Trophoblast cell (in vitro differentiated cells and primary cell): ENCODE results near the gene HPCAL4.

Experiments used
- DNase-seq, 2 donors: peaks; one replicate each; pipeline ENCODE4 v3.0.0-alpha.2; 2016
- H2AFZ ChIP-seq: 2 replicates; pipeline ENCODE4 v1.6.1; 2013; ENCODE audit warnings: low read length, moderate library complexity, mild to moderate bottlenecking; ENCODE audit not compliant: insufficient read depth, poor library complexity
- H2AK5ac ChIP-seq: 2 replicates; pipeline ENCODE4 v1.6.1; 2013; ENCODE audit warnings: mild to moderate bottlenecking, low read length
- H2BK120ac ChIP-seq: 2 replicates; pipeline ENCODE4 v1.6.1; 2013; ENCODE audit warnings: low read length, mild to moderate bottlenecking, moderate library complexity; ENCODE audit not compliant: insufficient read depth, poor library complexity
- H2BK12ac ChIP-seq: 2 replicates; pipeline ENCODE4 v1.6.1; 2013; ENCODE audit warnings: mild to moderate bottlenecking, low read length, moderate library complexity
- H2BK5ac ChIP-seq: 2 replicates; pipeline ENCODE4 v1.6.1; 2013; ENCODE audit warnings: low read length, low read depth, moderate library complexity, mild to moderate bottlenecking; ENCODE audit not compliant: poor library complexity
- H3K14ac ChIP-seq: 2 replicates; pipeline ENCODE4 v1.6.1; 2013; ENCODE audit warnings: mild to moderate bottlenecking, low read length
- H3K18ac ChIP-seq: 2 replicates; pipeline ENCODE4 v1.6.1; 2013; ENCODE audit warnings: mild to moderate bottlenecking, low read length
- H3K23ac ChIP-seq: 2 replicates; pipeline ENCODE4 v1.6.1; 2013; ENCODE audit warnings: low read length
- H3K27ac ChIP-seq: 2 replicates; pipeline ENCODE4 v1.5.1; 2013; ENCODE audit warnings: low read depth, mild to moderate bottlenecking, inconsistent platforms, low read length, moderate library complexity
- H3K27me3 ChIP-seq: 2 replicates; pipeline ENCODE4 v1.6.1; 2013; ENCODE audit warnings: inconsistent platforms, mild to moderate bottlenecking, low read length, moderate library complexity; ENCODE audit not compliant: insufficient read depth
- H3K36me3 ChIP-seq, 2 experiments: 1 replicate in 1 of 2; 2 replicates in 1 of 2; pipeline ENCODE4 v1.6.1; 2013; ENCODE audit warnings: low read length in 2 of 2, mild to moderate bottlenecking in 2 of 2, moderate library complexity in 1 of 2; ENCODE audit not compliant: insufficient read depth in 2 of 2, control insufficient read depth in 1 of 2
- H3K4ac ChIP-seq: 2 replicates; pipeline ENCODE4 v1.6.1; 2013; ENCODE audit warnings: low read depth, mild to moderate bottlenecking, low read length, moderate library complexity
- H3K4me1 ChIP-seq, 2 experiments: 1 replicate in 1 of 2; 2 replicates in 1 of 2; pipeline ENCODE4 v1.6.1; 2013; ENCODE audit warnings: low read length in 2 of 2, mild to moderate bottlenecking in 2 of 2, moderate library complexity in 1 of 2; ENCODE audit not compliant: insufficient read depth in 2 of 2, control insufficient read depth in 1 of 2
- H3K4me2 ChIP-seq: 2 replicates; pipeline ENCODE4 v1.6.1; 2013; ENCODE audit warnings: inconsistent platforms, mild to moderate bottlenecking, low read length, moderate library complexity
- H3K4me3 ChIP-seq: 2 replicates; pipeline ENCODE4 v1.5.1; 2013; ENCODE audit warnings: mild to moderate bottlenecking, low read depth, low read length, inconsistent platforms
- H3K79me1 ChIP-seq: one replicate; pipeline ENCODE4 v1.6.1; 2013; ENCODE audit warnings: low read length
- H3K79me2 ChIP-seq: 2 replicates; pipeline ENCODE4 v1.6.1; 2013; ENCODE audit warnings: low read length, mild to moderate bottlenecking; ENCODE audit not compliant: control insufficient read depth, insufficient read depth, poor library complexity
- H3K9ac ChIP-seq: 2 replicates; pipeline ENCODE4 v1.6.1; 2013; ENCODE audit warnings: mild to moderate bottlenecking, low read length
- H3K9me3 ChIP-seq: 2 replicates; pipeline ENCODE4 v1.6.1; 2013; ENCODE audit warnings: low read depth, mild to moderate bottlenecking, control low read depth, inconsistent platforms, low read length; ENCODE audit not compliant: insufficient read depth
- H4K12ac ChIP-seq: 2 replicates; pipeline ENCODE4 v1.6.1; 2013; ENCODE audit warnings: low read depth, mild to moderate bottlenecking, low read length, moderate library complexity
- H4K8ac ChIP-seq: 2 replicates; pipeline ENCODE4 v1.6.1; 2013; ENCODE audit warnings: low read depth, mild to moderate bottlenecking, low read length, moderate library complexity
- H4K91ac ChIP-seq: one replicate; pipeline ENCODE4 v1.6.1; 2013; ENCODE audit warnings: low read depth, mild to moderate bottlenecking, low read length, moderate library complexity
- WGBS: extraction: QIAGEN DNeasy Blood & Tissue Kit; methylation state at CpG from one replicate; pipeline ENCODE4 v1.1.7; 2013; ENCODE audit warnings: missing lambda C conversion rate; ENCODE audit not compliant: insufficient read length, insufficient coverage; ENCODE audit errors: extremely low coverage; 5-methylcytosine and 5-hydroxymethylcytosine counted together

Gene HPCAL4

DNA sequence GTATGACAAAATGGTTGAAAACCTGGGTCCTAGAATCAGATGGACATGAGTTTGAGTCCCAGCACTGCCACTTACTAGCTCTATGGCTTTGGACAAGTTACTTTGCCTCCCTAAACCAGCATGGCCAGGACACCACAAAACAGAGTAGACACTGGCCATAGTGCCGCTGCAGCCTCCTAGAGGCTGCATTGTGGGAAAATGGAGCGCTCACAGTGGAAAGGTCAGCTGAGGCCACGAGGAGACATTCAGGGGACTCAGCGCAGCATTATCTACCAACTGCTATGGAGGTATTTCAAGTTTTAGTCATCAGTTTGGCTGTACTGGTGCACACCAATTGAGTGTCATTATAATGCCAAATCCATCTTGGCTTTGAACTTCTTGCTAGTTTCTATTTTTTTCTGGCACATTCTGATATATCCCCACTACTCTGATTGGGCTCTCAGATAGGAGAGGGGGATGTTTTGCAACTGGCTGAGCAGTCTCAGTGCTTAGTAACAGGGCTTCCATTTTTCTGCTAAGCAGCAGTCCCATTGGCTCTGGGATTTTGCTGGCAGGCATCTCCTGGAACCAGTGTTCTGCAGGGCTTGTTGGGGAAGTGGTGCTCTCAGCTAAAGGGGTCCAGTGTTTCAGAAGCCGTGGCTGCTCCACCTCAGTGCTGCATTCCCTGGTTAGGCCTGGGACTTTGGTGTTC, 35.5 kb downstream of the HPCAL4 start:
- no peak overlapping the region for H3K9ac ChIP-seq
- WGBS, result no CpG with 5 or more reads among the region's 5 CpGs
- no peak overlapping the region for H3K4me2 ChIP-seq
- H3K23ac ChIP-seq, result no peak overlapping the region
- no peak overlapping the region for H4K8ac ChIP-seq
- H4K12ac ChIP-seq, result no peak overlapping the region
- H3K9me3 ChIP-seq, result no peaks in the 10 kb centered on the region
- no peak overlapping the region for H3K14ac ChIP-seq
- H2AFZ ChIP-seq, result no peak overlapping the region
- no peak overlapping the region for H2BK120ac ChIP-seq
- no peak overlapping the region for H2AK5ac ChIP-seq
- no peaks in the 10 kb centered on the region for H3K4me1 ChIP-seq
- no peak for DNase-seq
- no peak overlapping the region for H3K18ac ChIP-seq
- H3K27me3 ChIP-seq, result peaks cover 4% of the 10 kb centered on the region
- no peak overlapping the region for H2BK5ac ChIP-seq
- no peaks in the 10 kb centered on the region for H3K36me3 ChIP-seq
- H3K27ac ChIP-seq, result no peak overlapping the region
- no peaks in the 10 kb centered on the region for H3K79me2 ChIP-seq
- H3K79me1 ChIP-seq, result no peaks in the 10 kb centered on the region
- no peak overlapping the region for H2BK12ac ChIP-seq
- no peak overlapping the region for H4K91ac ChIP-seq
- H3K4ac ChIP-seq, result no peak overlapping the region
- H3K4me3 ChIP-seq, result no peak overlapping the region

DNA sequence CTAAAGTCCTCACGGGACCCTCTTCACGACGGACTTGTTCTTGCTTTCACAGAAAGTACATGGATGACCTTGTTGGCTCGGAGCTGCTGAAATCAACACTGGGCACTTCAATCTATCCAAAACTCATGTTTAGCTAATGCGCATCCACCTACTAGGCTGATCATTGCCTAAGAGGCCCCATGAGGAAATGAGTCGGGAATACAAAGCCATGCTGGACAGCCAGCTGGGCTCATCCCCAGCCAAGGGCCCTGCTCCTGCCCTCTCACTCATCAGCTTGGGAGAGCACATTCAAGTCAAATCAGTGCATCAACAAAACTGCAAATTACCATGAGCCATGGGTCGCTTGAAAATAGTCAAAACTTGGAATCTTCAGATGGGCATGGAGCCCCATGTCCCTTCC, 36.9 kb downstream of the HPCAL4 start:
- no peak overlapping the region for H3K14ac ChIP-seq
- no peak overlapping the region for H4K8ac ChIP-seq
- H2AK5ac ChIP-seq, result no peak overlapping the region
- no peak for DNase-seq
- H4K91ac ChIP-seq, result no peak overlapping the region
- no peak overlapping the region for H3K4me3 ChIP-seq
- H3K4me1 ChIP-seq, result no peaks in the 10 kb centered on the region
- H2BK5ac ChIP-seq, result no peak overlapping the region
- no peak overlapping the region for H3K4me2 ChIP-seq
- no peaks in the 10 kb centered on the region for H3K9me3 ChIP-seq
- WGBS, result no CpG with 5 or more reads among the region's 7 CpGs
- no peaks in the 10 kb centered on the region for H3K27me3 ChIP-seq
- H3K9ac ChIP-seq, result no peak overlapping the region
- no peak overlapping the region for H3K27ac ChIP-seq
- H3K36me3 ChIP-seq, result no peaks in the 10 kb centered on the region
- H3K79me2 ChIP-seq, result no peaks in the 10 kb centered on the region
- no peak overlapping the region for H2BK120ac ChIP-seq
- H3K79me1 ChIP-seq, result no peaks in the 10 kb centered on the region
- peak overlapping the region; percentile 16 for H3K23ac ChIP-seq
- H4K12ac ChIP-seq, result no peak overlapping the region
- no peak overlapping the region for H2BK12ac ChIP-seq
- no peak overlapping the region for H2AFZ ChIP-seq
- no peak overlapping the region for H3K4ac ChIP-seq
- H3K18ac ChIP-seq, result no peak overlapping the region

DNA sequence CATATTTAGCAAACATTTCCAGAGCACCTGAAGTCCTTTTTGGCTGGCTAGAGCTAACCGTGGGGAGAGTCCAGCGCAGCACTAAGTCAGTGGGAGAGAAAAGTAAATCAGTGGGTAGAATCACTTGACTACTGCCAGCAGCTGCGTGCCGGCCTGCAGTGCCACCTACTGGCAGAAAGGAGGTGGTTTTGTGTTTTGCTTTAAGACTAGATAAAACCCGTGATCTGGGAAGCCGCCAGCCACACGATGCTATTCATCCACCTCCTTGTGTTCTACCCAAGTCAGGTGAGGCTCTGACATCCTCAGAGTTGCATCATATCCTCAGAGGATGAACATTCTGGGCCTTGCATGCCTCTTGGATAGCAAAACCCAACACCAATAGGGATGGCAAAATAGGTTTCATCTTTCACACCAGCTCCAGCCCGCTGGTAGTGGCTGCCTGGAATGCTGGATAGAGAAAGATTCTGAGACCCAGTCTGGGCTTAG, 37.6 kb downstream of the HPCAL4 start:
- no peaks in the 10 kb centered on the region for H3K36me3 ChIP-seq

DNA sequence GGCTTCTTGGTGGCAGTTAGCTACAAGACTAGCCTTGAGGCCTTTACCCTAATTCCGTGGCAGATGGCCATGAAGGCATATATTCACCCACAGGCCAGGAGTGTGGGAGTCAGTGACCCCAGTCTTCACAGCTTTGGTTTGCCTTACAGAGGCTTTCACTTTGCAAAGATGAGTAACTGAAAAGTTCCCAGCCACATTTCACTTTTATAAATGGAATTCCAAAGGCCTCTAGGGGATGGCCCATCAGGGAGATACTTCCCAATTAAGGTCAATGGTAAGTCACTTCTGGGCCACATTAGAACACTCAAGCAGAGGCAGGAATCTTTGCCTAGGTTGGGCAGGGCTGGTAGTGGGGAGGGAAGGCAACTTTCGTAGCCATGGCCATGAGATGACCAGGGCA, 38.7 kb downstream of the HPCAL4 start:
- H2BK5ac ChIP-seq, result no peak overlapping the region
- H3K14ac ChIP-seq, result no peak overlapping the region
- H2AK5ac ChIP-seq, result no peak overlapping the region
- no peak overlapping the region for H3K9ac ChIP-seq
- H3K18ac ChIP-seq, result no peak overlapping the region
- H3K4me1 ChIP-seq, result no peaks in the 10 kb centered on the region
- H3K4ac ChIP-seq, result no peak overlapping the region
- H2AFZ ChIP-seq, result no peak overlapping the region
- H2BK12ac ChIP-seq, result no peak overlapping the region
- no peak overlapping the region for H3K27ac ChIP-seq
- no peaks in the 10 kb centered on the region for H3K27me3 ChIP-seq
- H3K79me1 ChIP-seq, result no peaks in the 10 kb centered on the region
- H3K4me3 ChIP-seq, result no peak overlapping the region
- H3K23ac ChIP-seq, result no peak overlapping the region
- H3K9me3 ChIP-seq, result no peaks in the 10 kb centered on the region
- no peak overlapping the region for H3K4me2 ChIP-seq
- H4K12ac ChIP-seq, result no peak overlapping the region
- H2BK120ac ChIP-seq, result no peak overlapping the region
- no peak overlapping the region for H4K8ac ChIP-seq
- DNase-seq, result no peak
- H3K79me2 ChIP-seq, result no peaks in the 10 kb centered on the region
- no CpG with 5 or more reads among the region's 2 CpGs for WGBS
- no peaks in the 10 kb centered on the region for H3K36me3 ChIP-seq
- no peak overlapping the region for H4K91ac ChIP-seq

More for the DNA sequence above, 37.6 kb downstream of the HPCAL4 start:
- H3K9ac ChIP-seq, result no peak overlapping the region
- H4K8ac ChIP-seq, result no peak overlapping the region
- no peak overlapping the region for H3K27ac ChIP-seq
- no peak overlapping the region for H3K23ac ChIP-seq
- no peak overlapping the region for H3K4me3 ChIP-seq
- no CpG with 5 or more reads among the region's 8 CpGs for WGBS
- no peak overlapping the region for H3K18ac ChIP-seq
- no peak overlapping the region for H4K12ac ChIP-seq
- no peak overlapping the region for H2BK5ac ChIP-seq
- H3K4ac ChIP-seq, result no peak overlapping the region
- H3K27me3 ChIP-seq, result no peaks in the 10 kb centered on the region
- H2AFZ ChIP-seq, result no peak overlapping the region
- H3K4me1 ChIP-seq, result no peaks in the 10 kb centered on the region
- H3K4me2 ChIP-seq, result no peak overlapping the region
- H3K79me2 ChIP-seq, result no peaks in the 10 kb centered on the region
- H2BK120ac ChIP-seq, result no peak overlapping the region
- no peak overlapping the region for H3K14ac ChIP-seq
- H3K79me1 ChIP-seq, result no peaks in the 10 kb centered on the region
- DNase-seq, result peak; percentile 73 to 87
- H3K9me3 ChIP-seq, result no peaks in the 10 kb centered on the region
- no peak overlapping the region for H4K91ac ChIP-seq
- no peak overlapping the region for H2BK12ac ChIP-seq
- H2AK5ac ChIP-seq, result no peak overlapping the region
